ENCODE results near the gene RFPL2. TPM values are rescaled to one million over a fixed set of nuclear protein-coding genes. Genes with fewer than 3 reads are reported as not detected.

RFPL2 gene
- total RNA-seq, 3 donors from 2014 or later (not counting 1 experiment from before 2014, with no cell fraction given), result 0.14 to 0.34 TPM; not detected in 1

DNA sequence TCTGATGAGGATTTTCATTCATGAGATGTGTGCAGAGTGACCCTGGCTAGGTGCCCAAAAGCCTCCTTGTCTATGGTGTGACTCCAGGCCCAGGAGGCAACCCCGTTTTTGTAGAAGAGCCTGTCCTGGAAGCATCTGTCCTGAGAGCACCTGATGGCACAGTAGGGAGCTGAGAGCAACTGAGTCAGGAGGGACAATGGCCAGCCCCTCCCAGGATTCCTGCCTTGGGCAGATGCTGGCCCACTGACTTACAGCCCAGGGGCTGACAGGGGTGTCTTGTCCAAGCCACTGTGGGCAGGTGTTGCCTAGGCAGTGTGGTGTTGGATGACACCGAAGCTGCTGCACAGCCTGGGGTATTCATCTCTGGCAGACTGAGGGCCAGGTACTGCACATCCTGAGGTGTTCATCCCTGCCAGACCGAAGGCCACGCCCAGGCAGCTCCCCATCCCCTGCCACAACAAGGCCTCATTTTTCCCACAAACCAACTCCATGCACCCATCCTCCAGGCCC lies 3.2 kb upstream of the RFPL2 start:
- Histone ChIP-seq H3K36me3 (ENCODE audit: control insufficient read depth, insufficient read depth, low read length) (no peaks in the 10 kb centered on the region), H3K27me3 (ENCODE audit: control insufficient read depth, insufficient read depth, low read length) (peaks cover 4% of the 10 kb centered on the region), H3K4me1 (ENCODE audit: control insufficient read depth, insufficient read depth, low read length) (peaks cover 35% of the 10 kb centered on the region), H3K9me3 (ENCODE audit: control insufficient read depth, insufficient read depth, low read length) (no peaks in the 10 kb centered on the region), H3K4me3 (ENCODE audit: low read length) (no peak overlapping the region), H3K27ac (ENCODE audit: low read length) (no peak overlapping the region)
- peaks cover 11 to 22% of the 10 kb centered on the region in 2 donors for H3K27me3 Mint-ChIP-seq (ENCODE audit: low read depth in 2 of 2)
- ATAC-seq (no peak), DNase-seq (no peak)
- no peaks in the 10 kb centered on the region for H3K9me3 Mint-ChIP-seq
- TF ChIP-seq, protein P1, sequence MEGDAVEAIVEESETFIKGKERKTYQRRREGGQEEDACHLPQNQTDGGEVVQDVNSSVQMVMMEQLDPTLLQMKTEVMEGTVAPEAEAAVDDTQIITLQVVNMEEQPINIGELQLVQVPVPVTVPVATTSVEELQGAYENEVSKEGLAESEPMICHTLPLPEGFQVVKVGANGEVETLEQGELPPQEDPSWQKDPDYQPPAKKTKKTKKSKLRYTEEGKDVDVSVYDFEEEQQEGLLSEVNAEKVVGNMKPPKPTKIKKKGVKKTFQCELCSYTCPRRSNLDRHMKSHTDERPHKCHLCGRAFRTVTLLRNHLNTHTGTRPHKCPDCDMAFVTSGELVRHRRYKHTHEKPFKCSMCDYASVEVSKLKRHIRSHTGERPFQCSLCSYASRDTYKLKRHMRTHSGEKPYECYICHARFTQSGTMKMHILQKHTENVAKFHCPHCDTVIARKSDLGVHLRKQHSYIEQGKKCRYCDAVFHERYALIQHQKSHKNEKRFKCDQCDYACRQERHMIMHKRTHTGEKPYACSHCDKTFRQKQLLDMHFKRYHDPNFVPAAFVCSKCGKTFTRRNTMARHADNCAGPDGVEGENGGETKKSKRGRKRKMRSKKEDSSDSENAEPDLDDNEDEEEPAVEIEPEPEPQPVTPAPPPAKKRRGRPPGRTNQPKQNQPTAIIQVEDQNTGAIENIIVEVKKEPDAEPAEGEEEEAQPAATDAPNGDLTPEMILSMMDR (IDR thresholded peaks at IDR 0.05), result no peak
- intact Hi-C loops (cut with micrococcal nuclease), result loop anchor here (1.0 to 10.0 kb wide), 2 partner anchors 105 to 267 kb away; partner anchors contain the start of gene FBXO7
- peaks cover 16 to 34% of the 10 kb centered on the region in 2 donors for H3K4me1 Mint-ChIP-seq
- no peak overlapping the region for H3K27ac Mint-ChIP-seq
- 88% methylated on average over 4 of the region's 4 CpGs for WGBS (ENCODE audit: insufficient coverage)
- no peaks in the 10 kb centered on the region for H3K36me3 Mint-ChIP-seq
- H3K4me3 Mint-ChIP-seq, result no peak overlapping the region

DNA sequence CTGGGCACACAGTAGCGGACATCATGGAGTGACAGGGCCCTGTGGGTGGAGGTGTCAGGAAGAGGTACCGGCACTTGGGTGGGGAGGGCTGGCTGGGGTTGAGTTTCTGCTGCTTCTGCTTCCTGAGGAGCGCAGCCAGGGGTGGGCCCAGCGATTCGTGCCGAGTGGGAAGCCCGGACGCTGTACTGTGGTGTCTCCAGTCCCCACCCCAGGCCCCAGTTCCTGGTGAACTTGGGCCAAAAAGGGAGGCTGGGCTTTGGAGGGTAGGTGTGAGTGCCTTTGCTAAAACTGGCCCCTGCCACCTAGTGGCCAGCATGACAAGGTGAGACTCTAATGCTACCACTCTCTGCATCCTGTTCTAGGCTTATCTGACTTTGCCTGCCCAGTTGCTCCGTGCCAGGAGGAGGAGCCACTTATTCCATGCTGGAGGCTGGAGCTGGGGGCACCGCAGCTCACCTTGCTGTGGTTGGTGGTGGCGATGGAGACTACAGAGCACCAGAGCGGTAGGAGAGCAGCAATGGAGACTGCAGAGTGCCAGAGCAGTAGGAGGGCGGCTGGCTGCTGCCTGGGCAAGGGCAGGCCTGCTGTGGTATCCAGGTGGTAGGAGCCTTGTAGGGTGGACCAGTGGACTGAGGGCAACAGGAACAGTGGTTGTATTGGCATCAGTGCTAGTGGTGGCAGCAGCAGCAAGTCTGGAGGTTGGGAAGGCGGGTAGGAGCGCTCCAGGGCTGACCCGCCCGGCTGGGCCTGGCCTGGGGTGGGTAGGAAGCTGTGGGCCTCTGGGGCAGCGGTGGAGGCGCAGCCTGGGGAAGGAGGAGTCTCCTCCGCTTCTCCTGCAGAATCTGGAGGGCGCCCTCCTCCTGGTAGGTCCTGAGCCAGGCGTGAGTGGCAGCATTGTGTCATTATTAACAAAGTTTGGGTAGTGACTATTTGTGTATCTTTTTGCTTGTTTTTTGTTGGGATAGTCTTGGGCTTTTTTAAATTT lies 2.2 kb upstream of the RFPL2 start:
- H3K27ac ChIP-seq (ENCODE audit: low read length), result no peak overlapping the region
- no peak overlapping the region for H3K4me3 ChIP-seq (ENCODE audit: low read length)
- TF ChIP-seq, protein P1 (IDR thresholded peaks at IDR 0.05), result peak; percentile 44
- H3K36me3 ChIP-seq (ENCODE audit: control insufficient read depth, insufficient read depth, low read length), result no peaks in the 10 kb centered on the region
- peak overlapping the region; percentile 74 for H3K4me3 Mint-ChIP-seq
- DNase-seq, result peak in 1 of 2 donors; percentile 67
- no peaks in the 10 kb centered on the region for H3K9me3 ChIP-seq (ENCODE audit: control insufficient read depth, insufficient read depth, low read length)
- intact Hi-C loops (cut with micrococcal nuclease), result loop anchor here (1.0 to 10.0 kb wide), 2 partner anchors 104 to 268 kb away; partner anchors contain the start of gene FBXO7
- H3K4me1 ChIP-seq (ENCODE audit: control insufficient read depth, insufficient read depth, low read length), result peaks cover 44% of the 10 kb centered on the region
- H3K27ac Mint-ChIP-seq, result peak overlapping the region in 1 of 2 donors; percentile 46
- H3K36me3 Mint-ChIP-seq, result no peaks in the 10 kb centered on the region
- peak in 2 of 3 donors; percentile 25 to 59 for ATAC-seq
- WGBS (ENCODE audit: insufficient coverage), result 59% methylated on average over 22 of the region's 22 CpGs
- H3K27me3 Mint-ChIP-seq (ENCODE audit: low read depth in 2 of 2), result peaks cover 16 to 21% of the 10 kb centered on the region in 2 donors
- peaks cover 4% of the 10 kb centered on the region for H3K27me3 ChIP-seq (ENCODE audit: control insufficient read depth, insufficient read depth, low read length)
- peaks cover 16 to 37% of the 10 kb centered on the region in 2 donors for H3K4me1 Mint-ChIP-seq
- no peaks in the 10 kb centered on the region for H3K9me3 Mint-ChIP-seq

DNA sequence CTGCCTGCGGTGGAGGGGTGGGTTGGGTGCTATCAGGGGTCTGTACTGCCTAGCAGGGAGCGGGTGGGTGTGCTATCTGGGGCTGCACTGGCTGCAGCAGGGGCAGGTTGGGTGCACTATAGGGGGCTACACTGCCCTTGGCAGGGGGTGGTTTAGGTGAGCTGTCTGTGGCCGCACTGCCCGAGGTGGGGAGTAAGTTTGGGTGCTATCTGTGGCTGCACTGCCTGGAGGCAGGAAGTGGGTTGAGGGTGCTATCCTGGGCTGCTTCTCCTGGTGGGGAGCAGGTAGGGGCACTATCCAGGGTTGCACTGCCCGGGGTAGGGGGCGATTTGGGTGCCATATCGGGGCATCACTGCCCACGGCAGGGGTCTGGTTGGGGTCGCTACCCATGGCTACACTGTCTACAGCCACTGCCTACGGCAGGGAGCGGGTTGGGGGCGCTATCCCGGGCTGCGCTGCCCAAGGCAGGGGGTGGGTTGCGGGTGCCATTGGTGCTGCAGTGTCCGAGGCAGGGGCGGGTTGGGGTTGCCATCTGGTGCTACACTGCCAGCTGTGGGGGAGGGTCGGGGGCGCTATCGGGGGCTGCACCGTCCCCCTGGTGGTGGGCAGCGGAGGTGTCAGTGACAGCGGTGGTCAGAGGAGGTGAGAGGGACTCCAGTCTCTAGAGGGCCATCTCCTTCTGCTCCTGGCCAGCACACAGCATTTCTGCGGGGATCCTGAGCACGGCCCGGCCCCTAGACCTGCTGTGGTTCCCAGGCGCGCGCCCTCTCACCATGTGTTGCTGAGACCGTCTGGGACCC lies 1.3 kb upstream of the RFPL2 start:
- no peak for DNase-seq
- H3K27ac Mint-ChIP-seq, result no peak overlapping the region
- H3K4me3 Mint-ChIP-seq, result peak overlapping the region; percentile 61

More for the DNA sequence above, 1.3 kb upstream of the RFPL2 start:
- Histone ChIP-seq H3K36me3 (ENCODE audit: control insufficient read depth, insufficient read depth, low read length) (no peaks in the 10 kb centered on the region), H3K27ac (ENCODE audit: low read length) (no peak overlapping the region), H3K4me3 (ENCODE audit: low read length) (no peak overlapping the region), H3K27me3 (ENCODE audit: control insufficient read depth, insufficient read depth, low read length) (peaks cover 4% of the 10 kb centered on the region), H3K9me3 (ENCODE audit: control insufficient read depth, insufficient read depth, low read length) (no peaks in the 10 kb centered on the region), H3K4me1 (ENCODE audit: control insufficient read depth, insufficient read depth, low read length) (peaks cover 53% of the 10 kb centered on the region)
- TF ChIP-seq, protein P1 (IDR thresholded peaks at IDR 0.05), result no peak
- H3K36me3 Mint-ChIP-seq, result no peaks in the 10 kb centered on the region
- no peaks in the 10 kb centered on the region for H3K9me3 Mint-ChIP-seq
- peaks cover 18 to 22% of the 10 kb centered on the region in 2 donors for H3K27me3 Mint-ChIP-seq (ENCODE audit: low read depth in 2 of 2)
- peaks cover 16 to 37% of the 10 kb centered on the region in 2 donors for H3K4me1 Mint-ChIP-seq
- WGBS (ENCODE audit: insufficient coverage), result 82% methylated on average over 30 of the region's 30 CpGs
- intact Hi-C loops (cut with micrococcal nuclease), result loop anchor here (10.0 kb wide), 1 partner anchor 269 kb away; the partner anchor contains the start of gene FBXO7
- ATAC-seq, result no peak

Measured in natural killer cell (primary cell).